Glomerular endothelial cell (primary cell): ENCODE data around the gene ARL6IP5. TPM values are rescaled to one million over a fixed set of nuclear protein-coding genes. Genes with fewer than 3 reads are reported as not detected.

Source experiments
- DNase-seq: peaks from one replicate; pipeline ENCODE4 v3.0.0-alpha.2; 2011; ENCODE audit warnings: low read depth, low spot score; ENCODE audit errors: extremely low read depth
- total RNA-seq: library from RNA; depleted of rRNA; stranded (reverse); fragments of >200 nt; gene quantifications from 2 replicates; pipeline ENCODE4 v1.2.3, GENCODE V29; 2015

ARL6IP5 gene
- total RNA-seq, 1 donor from 2014 or later = 115 TPM

DNA sequence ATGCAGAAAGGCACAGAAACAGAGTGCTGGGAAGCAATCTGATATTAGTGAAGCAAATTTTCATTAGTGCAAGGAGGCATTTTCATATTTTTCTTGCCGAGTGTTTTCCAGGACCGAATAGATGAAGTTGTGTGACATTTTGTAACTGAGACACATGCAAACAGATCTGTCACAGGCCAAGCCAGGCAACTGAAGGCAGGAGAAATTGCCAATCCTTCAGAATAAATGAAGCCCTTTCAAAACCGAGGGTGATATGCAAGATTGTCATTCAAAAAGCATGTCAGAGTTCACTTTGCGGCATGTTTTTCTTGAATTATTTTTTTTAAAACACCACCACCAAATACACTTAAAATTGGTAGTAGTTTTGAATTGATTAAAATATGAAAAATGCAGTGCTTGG lies 31.4 kb downstream of the ARL6IP5 start:
- DNase-seq = no peak

DNA sequence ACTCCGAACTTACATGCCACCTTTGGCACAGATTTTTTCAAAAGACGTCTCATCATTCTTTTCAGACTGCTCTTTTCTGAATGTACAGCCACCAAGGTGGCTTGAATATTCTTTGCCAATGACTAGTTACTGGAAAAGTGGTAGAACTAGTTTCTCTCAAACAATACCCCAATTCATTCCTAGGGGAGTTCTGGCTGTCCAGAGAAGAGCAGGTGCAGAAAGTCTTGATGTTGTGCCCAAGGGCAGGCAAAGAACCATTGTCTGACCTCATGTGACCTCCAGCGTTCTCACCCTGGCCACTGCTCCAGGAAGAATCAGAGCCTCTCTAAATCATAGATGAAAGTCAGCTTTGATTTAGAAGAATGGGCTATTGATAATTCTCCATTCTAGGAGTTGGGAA lies 32.2 kb downstream of the ARL6IP5 start:
- no peak for DNase-seq

DNA sequence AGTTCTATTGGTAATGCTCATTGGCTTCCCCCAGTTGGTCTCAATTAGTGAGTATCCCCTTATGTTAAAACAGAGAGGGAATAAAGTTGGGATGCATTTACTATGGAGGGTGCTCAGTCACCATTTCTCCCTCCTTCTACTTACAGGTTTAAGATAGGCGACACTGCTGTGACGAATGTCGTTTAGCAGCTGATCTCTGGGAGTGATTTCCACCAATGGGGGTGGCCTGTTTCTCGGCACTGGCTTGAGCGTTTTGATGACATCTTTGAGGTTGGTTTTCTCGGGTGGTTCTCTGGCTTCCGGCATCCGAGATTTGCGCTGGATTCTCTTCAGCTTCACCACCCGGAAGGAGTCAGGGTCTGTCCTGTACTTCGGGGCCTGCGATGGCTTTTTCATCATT lies 33.8 kb downstream of the ARL6IP5 start:
- DNase-seq = no peak

DNA sequence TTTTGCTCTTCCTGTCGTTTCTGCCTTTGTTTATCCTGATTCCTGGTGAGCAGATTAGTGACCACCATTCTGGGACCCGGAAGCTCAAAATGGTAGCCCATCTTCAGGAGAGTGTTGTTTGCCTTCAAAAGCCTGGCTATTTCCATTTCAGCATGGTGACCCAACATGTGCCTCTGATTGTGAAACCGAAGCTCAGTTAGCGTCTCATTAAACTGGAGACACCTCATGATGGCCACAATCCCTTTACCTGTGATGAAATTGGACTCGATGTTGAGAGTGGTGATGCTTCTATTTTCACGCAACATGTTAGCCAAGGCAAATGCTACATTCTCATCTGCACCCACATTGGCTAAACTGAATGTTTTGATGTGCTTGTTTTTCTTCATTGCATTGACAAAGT lies 34.4 kb downstream of the ARL6IP5 start:
- no peak for DNase-seq

DNA sequence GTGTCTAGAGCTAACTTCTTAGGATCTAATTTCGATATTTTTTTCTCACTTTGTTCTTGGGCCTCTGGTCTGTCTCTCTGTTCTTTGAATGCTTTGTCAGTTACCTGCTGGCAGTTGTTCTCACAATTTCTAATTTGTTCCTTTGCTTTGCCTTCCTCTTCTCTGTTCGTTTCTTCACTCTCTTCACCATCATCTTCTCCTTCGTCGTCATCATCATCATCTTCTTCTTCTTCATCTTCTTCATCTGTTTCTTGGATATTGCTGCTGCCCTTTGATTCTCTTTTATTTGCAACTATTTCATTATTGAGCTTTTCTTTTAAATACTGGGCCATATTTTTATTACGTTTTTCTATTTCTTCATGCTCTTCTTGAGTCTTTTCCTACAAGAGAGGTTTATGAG lies 34.9 kb downstream of the ARL6IP5 start:
- no peak for DNase-seq

DNA sequence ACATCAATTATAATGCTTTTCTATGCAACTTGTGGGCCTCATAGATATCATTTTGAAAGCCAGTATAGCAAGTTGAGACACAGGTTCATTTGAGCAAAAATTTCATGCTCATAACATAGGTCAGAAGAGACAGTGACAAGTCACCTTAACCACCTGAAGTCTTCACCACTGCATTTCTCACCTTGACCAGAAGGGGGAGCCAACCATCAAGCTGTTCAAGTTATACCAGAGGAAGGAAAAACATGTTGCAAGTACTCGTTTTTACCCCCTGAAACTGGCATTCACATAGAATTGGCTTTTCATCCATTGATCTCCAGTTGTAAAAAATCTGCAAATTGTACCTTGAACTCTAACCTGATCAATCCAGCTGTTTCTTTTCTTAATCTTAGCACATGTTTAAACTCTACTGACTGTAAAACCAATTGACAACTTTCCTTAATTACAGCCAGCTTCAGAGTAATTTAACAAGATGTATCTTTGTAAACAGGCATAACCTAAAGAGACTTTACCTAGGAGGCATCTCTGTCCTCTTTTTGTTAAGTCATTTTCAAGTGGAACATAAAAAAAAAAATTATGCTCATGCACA lies 36.2 kb downstream of the ARL6IP5 start:
- peak; percentile 69 for DNase-seq

DNA sequence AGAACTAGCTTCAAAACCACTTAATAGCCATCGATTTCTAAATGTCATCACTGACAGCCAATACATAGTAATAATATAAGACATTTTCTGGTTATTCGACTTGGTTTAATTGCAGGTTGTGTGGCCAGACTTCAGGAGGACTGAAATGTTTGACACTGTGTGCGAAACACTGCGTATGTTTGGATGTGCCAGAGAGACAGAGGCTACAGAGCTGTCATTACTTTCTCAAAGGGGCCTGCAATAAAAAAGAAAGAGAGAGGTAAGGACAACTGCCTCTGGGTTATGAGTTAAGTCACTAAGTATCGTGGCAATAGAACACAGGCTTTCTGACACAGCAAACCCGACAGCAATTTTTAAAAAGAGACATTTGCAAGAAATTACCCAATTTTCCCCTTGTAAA lies 36.8 kb downstream of the ARL6IP5 start:
- DNase-seq = no peak

DNA sequence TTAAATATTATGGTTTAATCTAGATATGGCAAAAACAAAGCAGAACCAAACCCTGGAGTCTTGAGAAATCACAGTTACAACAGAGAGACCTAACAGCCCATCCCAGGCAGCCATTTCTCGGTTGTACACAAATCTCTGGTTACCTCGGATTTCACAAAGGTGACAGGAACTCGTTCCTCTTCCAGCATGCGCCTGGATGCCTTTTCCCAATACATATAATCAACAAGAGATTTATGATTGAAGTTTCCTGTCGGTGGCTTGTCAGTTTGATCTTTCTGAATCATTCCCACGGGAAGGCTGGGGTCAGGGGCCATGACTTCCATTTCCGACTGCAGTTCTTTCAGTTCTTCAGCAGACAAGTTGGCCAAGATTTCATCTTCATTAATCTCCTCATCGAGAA lies 37.2 kb downstream of the ARL6IP5 start:
- DNase-seq = no peak

DNA sequence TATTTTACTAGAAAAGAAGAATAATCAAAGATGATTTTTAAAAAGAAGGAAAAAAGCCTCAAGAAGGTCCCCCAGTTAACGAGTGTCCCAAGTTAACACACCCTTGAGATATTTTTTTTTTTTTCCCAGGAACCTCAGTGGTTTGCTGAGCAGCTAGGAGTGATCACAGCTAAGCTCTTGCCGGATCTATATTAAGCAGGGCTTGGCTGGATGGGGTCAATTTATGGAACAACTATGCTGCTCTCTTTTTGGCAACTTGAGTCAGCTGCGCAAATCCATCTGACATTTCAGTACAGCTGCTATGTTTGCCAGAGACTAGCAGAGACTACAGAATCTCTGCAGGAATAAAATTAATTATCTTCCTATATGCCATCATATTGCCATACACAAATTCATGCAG lies 37.7 kb downstream of the ARL6IP5 start, which contains the start of gene LMOD3:
Gene LMOD3 (minus strand): TSS at position 193 of the 400 bp plus-strand sequence. CDS start 209 bp downstream, outside the sequence.
- DNase-seq = no peak

DNA sequence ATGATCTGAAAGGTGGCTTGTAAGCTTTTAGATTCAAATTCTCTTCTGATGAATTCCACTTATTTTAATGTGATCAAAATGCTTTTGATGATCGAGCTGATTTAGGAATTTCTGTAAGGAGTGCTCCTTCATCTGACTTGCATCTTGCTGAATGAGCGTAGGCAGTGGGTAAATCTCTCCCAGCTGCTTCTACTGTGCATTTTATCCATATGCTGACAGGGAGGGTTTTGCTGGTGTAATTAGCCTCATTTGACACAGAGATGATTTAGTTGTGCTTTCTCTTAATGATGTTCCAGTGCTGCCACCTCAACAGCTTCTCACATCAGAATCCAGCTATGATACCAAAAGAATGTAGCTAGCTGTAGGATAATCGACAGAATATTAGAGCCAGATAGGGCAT lies 41.5 kb downstream of the ARL6IP5 start:
- no peak for DNase-seq

DNA sequence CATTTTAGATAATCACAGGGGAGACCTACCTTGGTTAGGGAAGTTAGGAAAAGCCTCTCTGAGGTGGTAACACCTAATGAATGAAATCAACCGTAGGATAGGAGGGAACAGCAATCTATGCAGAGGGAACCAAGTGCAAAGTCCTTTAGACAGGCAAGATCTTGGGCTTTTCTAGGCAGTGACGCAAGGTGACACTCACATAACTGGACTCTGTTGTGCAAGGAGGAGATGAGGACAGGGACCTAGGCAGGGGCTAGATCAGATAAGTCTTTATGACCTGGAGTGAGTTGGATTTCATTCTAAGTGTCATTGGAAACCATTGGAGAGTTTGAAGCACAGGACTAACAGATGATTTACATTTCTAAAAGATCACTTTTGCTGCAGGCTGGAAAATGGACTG lies 42.3 kb downstream of the ARL6IP5 start:
- no peak for DNase-seq

DNA sequence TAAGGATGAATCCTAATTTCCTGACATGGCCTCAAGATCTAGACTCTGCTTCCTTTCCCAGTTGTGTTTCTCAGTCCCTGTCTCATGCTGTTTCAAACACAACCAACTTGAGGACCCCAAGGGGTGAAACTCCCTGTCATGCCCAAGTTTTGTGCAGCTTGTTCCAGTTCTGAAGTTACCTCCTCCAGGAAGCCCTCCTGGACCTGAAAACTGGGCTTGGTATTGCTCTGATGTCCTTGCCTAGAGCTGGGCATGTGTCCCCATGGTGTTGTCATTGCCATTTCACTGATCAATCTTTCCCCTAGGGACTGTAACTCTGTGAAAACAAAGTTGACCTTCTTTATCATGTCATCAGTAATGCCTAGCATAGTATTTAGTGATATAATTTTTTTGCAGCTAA lies 43.8 kb downstream of the ARL6IP5 start:
- DNase-seq = no peak

DNA sequence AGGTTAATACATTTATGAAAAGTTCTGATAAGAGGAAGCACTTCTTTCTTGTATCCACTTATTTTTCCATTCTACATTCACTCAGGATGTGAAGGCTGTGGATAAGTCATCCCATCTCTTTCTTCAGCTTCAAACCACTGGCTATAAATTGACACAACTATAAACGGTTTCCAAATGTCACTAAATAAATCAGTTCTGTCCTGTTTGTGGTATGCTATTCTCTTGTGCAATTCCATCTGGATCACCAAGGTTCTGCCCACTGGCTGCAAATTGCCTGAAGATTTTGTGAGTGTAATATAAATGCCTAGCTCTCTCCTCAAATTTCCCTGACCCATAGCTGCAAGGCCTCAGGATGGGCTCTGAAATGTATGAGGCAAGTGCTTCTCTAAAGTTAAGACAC lies 44.8 kb downstream of the ARL6IP5 start:
- DNase-seq = no peak

DNA sequence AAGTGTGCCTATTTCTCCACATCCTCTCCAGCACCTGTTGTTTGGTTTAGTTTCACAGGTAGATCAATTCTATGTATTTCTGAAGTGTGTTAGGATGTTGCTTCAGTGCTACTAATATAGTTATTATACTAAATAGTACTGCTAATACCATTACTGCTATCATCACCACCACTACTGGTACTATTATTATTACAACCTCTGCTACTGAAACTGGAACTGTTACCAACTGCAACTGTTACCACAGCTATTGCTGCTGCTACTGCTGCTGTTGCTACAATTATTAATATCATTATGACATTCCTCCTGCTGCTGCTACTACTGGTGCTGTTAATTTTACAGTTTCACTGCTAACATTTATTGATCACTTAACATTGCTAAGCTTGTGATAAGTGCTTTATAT lies 46.0 kb downstream of the ARL6IP5 start:
- DNase-seq = no peak

DNA sequence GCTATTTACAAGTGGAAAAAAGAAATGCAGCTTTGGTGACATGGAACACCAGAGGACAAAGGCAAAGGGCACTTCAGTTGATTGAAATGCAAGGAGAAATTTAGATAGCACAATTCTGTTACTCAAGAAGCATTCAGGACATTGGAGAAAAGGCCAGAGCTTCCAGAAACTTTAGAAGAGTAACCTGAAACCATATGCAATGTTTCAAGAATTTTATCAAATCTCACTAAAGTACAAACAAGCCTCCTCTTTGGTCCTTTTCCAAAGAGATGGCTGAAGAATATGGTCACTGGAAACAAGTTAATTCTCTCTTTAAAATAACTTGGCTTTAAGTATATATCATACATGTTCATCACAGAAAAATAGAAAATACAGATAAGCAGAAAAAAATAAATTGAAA lies 52.3 kb downstream of the ARL6IP5 start:
- DNase-seq = no peak

DNA sequence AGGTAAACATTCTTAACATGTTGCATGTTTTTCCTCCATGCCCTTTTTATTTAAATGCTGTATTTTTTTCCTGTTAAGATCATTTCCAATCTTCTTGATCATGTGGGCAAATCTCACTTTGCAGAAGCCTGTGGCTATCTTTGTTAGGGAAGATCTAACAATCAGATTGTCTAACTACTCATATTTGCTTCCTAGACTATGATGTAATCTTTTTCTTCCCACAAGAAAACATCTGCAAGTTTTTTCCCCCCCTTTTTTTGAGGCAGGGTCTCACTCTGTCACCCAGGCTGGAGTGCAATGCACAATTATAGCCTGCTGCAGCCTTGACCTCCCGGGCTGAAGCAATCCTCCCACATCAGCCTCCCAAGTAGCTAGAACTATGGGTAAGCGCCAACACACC lies 52.7 kb downstream of the ARL6IP5 start:
- DNase-seq = no peak

DNA sequence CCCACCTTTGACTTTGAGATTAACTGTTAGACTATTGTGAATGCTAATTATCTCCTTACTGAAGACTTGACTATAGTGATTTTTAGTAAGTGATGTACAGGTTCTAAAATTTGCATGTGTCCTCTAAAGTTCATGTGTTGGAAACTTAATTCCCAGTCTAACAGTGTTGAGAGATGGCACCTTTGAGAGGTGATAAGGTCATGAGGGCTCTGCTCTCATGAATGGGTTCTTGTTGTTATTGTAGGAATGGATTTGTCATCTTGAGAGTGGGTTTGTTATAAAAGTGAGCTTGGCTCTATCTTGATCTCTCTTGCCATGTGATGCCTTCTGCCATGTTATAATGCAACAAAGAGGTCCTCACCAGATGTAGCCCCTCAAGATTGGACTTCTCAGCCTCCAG lies 56.6 kb downstream of the ARL6IP5 start:
- DNase-seq = no peak

DNA sequence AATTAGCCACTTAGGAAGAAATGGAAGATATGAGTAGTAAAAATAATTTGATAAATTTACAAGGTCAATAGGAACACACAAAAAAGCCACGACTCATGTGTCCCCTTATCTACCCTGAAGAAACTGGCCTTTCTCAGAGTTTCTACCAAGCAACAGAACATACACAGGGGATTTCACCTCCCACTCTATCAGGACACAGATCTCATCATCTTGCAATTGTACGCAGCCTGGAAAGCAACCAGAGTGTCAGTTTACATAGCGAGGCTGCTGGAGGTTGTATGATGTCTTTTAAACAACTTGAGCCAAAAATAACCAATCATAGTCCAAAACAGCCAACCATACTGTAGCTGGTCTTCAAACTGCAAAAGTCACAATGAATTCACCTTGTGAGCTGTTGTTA lies 57.4 kb downstream of the ARL6IP5 start:
- no peak for DNase-seq

DNA sequence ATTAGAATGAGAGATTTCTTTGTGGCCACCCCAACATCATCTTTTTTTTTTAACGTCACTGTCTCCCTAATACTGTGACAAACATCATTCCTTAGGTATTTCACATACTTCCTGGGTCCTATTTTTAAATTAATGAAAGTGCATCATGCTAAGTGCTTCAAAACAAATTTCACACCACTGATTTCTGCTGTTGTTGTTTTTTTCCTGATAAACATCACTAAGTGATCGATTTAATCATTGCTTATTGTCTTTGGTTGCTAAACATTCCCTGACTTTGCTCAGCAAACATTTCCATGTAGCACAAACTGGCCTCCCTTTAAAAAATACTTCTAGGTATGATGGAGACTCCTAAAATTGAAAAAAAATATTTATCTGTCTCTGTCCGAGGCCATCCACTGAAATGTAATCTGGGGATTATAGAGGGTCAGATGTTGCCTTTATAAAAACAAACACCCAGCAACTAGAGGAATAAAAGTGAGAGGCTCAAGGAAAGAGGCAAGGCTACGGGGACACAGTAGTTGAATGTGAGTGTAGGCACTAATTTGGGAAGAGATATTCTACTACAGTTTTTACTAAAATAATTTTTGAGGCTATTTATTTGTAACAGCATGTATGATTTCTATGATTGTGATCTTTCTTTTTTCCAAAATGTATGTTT lies 58.2 kb downstream of the ARL6IP5 start:
- DNase-seq = no peak

DNA sequence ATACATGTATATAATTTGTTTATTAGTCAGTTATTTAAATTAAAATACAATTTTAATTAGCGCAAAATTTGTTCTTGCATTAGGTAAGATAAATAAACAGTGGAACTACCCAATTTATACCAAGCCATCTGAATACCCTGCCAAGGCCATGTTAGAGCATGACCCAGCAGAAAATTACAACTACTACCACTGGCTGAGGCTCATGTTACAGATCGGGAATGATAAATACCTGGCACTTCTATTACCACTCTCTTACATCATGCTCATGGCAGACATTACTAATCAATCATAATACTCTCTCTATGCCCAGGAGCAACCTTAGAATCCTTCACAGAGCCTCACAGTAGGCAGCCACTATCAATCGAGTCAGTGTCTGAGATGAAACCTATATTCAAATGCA lies 58.9 kb downstream of the ARL6IP5 start:
- DNase-seq = no peak

DNA sequence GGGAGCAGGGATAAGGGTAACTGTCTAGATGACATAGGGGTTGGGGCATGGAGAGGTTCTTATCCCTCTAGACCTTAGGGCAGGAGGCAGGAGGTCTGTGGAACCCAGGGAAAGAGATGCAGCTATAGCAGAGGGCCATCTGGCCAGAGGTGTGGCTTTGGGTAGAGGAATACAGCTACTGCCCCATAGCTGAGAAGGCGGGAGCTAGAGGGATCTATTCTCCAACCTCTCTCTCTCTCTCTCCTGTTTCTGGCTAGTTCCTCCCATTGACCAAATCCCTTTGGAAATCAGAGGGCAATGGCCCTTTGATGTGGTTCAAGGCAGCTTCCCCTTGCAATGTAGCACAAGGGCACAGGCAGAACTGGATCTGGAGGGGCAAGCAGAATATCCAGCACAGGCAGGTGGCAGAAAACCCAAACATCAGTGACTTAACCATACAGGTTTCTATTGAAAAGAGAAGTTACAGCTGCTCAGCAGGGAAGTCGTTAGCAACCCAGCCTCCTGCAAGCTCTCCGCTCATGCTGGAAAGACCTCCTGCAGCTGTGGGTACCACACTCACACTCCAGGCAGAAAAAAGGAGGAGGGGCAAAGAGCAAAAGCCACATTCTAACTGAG lies 60.0 kb downstream of the ARL6IP5 start:
- DNase-seq = no peak

DNA sequence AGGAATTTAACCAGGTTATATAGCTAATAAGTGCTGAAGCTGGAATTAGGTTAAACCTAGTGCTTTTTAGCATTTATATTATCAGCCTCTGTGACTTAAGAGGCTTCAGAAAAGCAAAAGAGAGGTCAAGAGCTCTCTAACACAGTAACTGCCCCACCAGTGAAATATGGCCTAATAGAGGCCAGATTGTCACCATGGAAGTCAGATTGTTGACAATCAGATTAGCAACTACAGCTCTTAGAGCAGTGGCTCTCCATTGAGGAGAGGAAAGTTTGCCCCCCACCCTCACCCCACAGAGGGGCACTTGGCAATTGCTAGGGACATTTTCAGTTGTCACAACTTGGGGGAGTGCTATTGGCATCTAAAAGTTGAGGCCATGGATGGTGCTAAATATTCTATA lies 61.0 kb downstream of the ARL6IP5 start:
- DNase-seq = no peak
